Fibroblast of pulmonary artery (primary cell): ENCODE data around the gene GPR135.
A peak's percentile ranks its signal among the peaks of the same experiment; 100 is the strongest.

ENCODE experiments used
- DNase-seq: peaks from one replicate; pipeline ENCODE4 v3.0.0-alpha.2; 2010; ENCODE audit warnings: low read depth
- H3K4me3 ChIP-seq: replicated peaks from 2 replicates; pipeline ENCODE4 v1.5.1; 2011; ENCODE audit warnings: low read depth, mild to moderate bottlenecking, control low read depth, low read length, moderate library complexity
- TF ChIP-seq, protein P1 (sequence below): IDR thresholded peaks from 2 replicates; pipeline ENCODE4 v1.5.1; 2011; ENCODE audit warnings: mild to moderate bottlenecking, control low read depth, low read length, inconsistent platforms; ENCODE audit errors: missing control alignments

Gene GPR135

GRCh38 chr14:59427653-59428580, 37.3 kb downstream of the GPR135 start:
- DNase-seq = peak; percentile 48
- TF ChIP-seq, protein P1, sequence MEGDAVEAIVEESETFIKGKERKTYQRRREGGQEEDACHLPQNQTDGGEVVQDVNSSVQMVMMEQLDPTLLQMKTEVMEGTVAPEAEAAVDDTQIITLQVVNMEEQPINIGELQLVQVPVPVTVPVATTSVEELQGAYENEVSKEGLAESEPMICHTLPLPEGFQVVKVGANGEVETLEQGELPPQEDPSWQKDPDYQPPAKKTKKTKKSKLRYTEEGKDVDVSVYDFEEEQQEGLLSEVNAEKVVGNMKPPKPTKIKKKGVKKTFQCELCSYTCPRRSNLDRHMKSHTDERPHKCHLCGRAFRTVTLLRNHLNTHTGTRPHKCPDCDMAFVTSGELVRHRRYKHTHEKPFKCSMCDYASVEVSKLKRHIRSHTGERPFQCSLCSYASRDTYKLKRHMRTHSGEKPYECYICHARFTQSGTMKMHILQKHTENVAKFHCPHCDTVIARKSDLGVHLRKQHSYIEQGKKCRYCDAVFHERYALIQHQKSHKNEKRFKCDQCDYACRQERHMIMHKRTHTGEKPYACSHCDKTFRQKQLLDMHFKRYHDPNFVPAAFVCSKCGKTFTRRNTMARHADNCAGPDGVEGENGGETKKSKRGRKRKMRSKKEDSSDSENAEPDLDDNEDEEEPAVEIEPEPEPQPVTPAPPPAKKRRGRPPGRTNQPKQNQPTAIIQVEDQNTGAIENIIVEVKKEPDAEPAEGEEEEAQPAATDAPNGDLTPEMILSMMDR = no peak
- H3K4me3 ChIP-seq = no peak overlapping the region

DNA sequence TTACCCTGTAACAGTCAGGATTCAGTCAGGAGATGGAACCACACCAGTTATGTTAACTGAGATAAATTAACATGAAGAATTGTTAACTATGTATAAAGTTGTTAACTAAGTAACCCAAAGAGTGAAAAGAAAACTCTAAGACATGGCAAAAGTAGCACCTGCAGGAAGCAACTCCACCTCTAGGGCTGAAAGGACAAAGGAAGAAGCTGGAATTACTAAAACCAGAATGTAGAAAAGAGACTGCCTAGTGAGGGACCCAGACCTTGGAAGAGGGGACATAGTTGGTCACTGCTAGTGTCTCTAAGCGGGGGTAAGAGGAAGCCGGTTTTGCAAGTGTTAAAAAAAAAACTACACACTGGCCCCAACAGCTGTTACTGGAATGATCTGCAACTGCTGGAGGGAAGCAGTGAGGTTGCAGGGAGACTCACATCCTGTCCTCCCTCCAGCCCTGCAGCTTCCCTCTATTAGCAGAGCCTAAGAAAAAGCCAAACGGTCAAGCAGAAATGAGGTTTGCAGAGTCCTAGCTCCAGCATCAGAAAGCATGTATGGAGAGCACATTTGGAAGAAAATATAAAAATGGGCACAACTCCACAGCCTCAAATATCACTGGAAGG, 39.8 kb downstream of the GPR135 start:
- TF ChIP-seq, protein P1 = peak; percentile 33
- peak; percentile 73 for DNase-seq
- H3K4me3 ChIP-seq = no peak overlapping the region

DNA sequence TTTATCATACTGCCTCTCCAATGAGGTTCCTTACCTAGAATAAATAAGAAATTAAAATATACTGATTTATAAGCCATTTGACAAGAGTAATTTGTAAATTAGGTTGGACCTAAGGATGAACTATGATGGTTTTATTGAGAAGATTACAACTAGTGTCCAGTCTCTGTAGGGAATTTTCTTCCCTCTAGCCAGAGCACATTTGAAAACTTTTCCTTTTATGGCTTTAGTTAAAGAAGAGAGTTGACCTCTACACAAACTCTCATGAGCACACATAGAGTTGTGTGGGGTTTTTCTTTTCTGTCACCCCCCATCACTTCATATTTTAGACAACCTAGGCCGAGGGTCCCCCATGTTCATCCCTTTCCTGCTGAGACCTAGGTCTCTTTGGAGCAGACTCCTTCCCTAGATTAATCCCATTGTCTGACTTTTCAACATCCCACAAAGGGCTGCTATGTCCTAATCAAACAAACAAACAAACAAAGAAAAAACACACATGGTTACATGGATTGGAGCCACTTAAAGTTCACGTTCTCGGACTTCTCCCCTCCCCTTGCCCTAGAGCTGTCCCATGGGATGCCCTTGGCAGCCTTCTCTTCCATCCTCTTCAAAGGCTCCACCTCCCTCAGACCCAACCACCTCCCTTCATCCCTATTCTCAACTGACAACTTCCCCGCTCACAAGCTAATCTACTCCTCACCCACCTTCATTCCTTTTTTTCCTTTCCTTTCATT, 40.7 kb downstream of the GPR135 start:
- H3K4me3 ChIP-seq = no peak overlapping the region
- TF ChIP-seq, protein P1 = no peak
- peak; percentile 67 for DNase-seq

DNA sequence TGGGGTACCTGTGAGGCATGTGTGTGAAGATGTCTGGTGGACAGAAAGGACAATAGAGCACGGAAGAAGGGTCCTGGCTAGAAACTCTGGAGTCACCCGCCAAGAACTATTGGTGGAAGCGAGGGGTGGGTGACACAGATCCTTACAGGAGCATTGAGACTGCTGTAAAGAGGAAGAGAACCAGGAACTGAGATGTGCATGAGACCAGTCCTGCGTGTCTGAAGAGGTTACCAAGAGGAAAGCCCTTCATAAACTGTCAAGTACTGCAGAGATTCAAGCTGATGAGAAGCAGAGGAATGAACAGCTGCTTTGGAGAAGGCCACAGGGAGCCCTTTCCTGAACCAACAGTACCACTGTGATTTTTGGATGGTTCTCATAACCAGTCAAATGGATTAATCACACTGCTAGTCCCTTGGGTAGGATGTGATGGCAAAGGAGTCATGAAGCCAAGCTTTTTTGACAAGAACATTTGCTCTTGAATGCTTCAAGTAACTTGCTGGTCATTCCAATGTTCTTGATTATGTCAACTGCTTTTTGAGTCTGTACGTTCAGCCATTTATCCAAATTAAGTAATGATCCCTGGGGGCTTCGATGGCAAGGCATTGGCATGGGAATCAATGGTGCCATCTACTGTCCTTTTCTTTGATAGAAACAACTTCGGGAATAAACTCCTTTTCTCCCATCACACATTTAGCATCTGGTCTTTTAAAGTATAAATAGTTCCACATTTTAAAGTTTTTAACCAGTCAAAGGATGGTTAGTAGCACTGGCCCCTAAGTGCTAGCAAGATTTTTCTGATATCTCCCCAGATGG, 42.9 kb downstream of the GPR135 start:
- TF ChIP-seq, protein P1 = no peak
- DNase-seq = peak; percentile 20
- no peak overlapping the region for H3K4me3 ChIP-seq

- TF ChIP-seq, protein P1 = no peak
- DNase-seq = no peak
- H3K4me3 ChIP-seq = no peak overlapping the region
Measured at GRCh38 chr14:59419303-59419702, 45.9 kb downstream of the GPR135 start.

GRCh38 chr14:59417311-59417710, 47.9 kb downstream of the GPR135 start:
- no peak overlapping the region for H3K4me3 ChIP-seq
- TF ChIP-seq, protein P1 = no peak
- DNase-seq = no peak
